Osteoblast (primary cell): Measurements from ENCODE around the gene EIF4E. TPM values are rescaled to one million over a fixed set of nuclear protein-coding genes. Genes with fewer than 3 reads are reported as not detected.

Experiments
- DNase-seq: peaks from one replicate; pipeline ENCODE4 v3.0.0; 2011; ENCODE audit warnings: low spot score, mixed read lengths; ENCODE audit not compliant: insufficient read length; ENCODE audit errors: missing footprints
- H2AFZ ChIP-seq: 2 replicates; pipeline ENCODE4 v1.6.0; 2011; ENCODE audit warnings: mild to moderate bottlenecking, low read length
- H3K27ac ChIP-seq: 2 replicates; pipeline ENCODE4 v1.5.1; 2011; ENCODE audit warnings: mild to moderate bottlenecking, low read depth, low read length, moderate library complexity
- H3K27me3 ChIP-seq: 2 replicates; pipeline ENCODE4 v1.6.0; 2012; ENCODE audit warnings: mild to moderate bottlenecking, control low read depth, inconsistent platforms, low read length, moderate library complexity; ENCODE audit not compliant: insufficient read depth
- H3K36me3 ChIP-seq: 2 replicates; pipeline ENCODE4 v1.5.1; 2011; ENCODE audit warnings: mild to moderate bottlenecking, low read length, control low read depth, moderate library complexity; ENCODE audit not compliant: insufficient read depth
- H3K4me1 ChIP-seq: 2 replicates; pipeline ENCODE4 v1.5.1; 2011; ENCODE audit warnings: mild to moderate bottlenecking, low read length, control low read depth, moderate library complexity; ENCODE audit not compliant: insufficient read depth
- H3K4me2 ChIP-seq: 2 replicates; pipeline ENCODE4 v1.6.0; 2011; ENCODE audit warnings: mild to moderate bottlenecking, low read length; ENCODE audit not compliant: insufficient read depth
- H3K4me3 ChIP-seq: fragments of 200-600 bp; sonication (generic); 3 replicates; pipeline ENCODE4 v1.5.1; 2012; ENCODE audit warnings: mild to moderate bottlenecking, low read length, inconsistent platforms; ENCODE audit not compliant: insufficient read depth
- H3K79me2 ChIP-seq: 2 replicates; pipeline ENCODE4 v1.6.0; 2012; ENCODE audit warnings: mild to moderate bottlenecking, low read length, control low read depth, inconsistent platforms; ENCODE audit not compliant: insufficient read depth
- H3K9me3 ChIP-seq: 2 replicates; pipeline ENCODE4 v1.5.1; 2011; ENCODE audit warnings: low read depth, low read length, control low read depth
- H4K20me1 ChIP-seq: 2 replicates; pipeline ENCODE4 v1.6.0; 2012; ENCODE audit warnings: mild to moderate bottlenecking, low read length, control low read depth; ENCODE audit not compliant: insufficient read depth
- CTCF ChIP-seq: IDR thresholded peaks from 2 replicates; pipeline ENCODE4 v1.5.1; 2011; ENCODE audit warnings: mild to moderate bottlenecking, low read depth, low read length, moderate library complexity; ENCODE audit errors: extremely low read depth
- total RNA-seq: library from RNA; depleted of rRNA; stranded (reverse); fragments of >200 nt; gene quantifications from 2 replicates; pipeline ENCODE4 v1.2.3, GENCODE V29; 2012

The EIF4E gene
- total RNA-seq, 1 donor = 105 TPM

- Histone ChIP-seq H4K20me1 (no peaks in the 10 kb centered on the region), H3K9me3 (no peaks in the 10 kb centered on the region), H3K4me1 (no peaks in the 10 kb centered on the region), H3K36me3 (no peaks in the 10 kb centered on the region), H3K79me2 (no peaks in the 10 kb centered on the region), H3K27ac (no peak overlapping the region), H2AFZ (no peak overlapping the region), H3K4me3 (no peak overlapping the region), H3K4me2 (no peak overlapping the region), H3K27me3 (no peaks in the 10 kb centered on the region)
- no peak for TF ChIP-seq CTCF
- DNase-seq = no peak
Observed at GRCh38 chr4:98864560-98864959, 64.4 kb downstream of the EIF4E start.

DNA sequence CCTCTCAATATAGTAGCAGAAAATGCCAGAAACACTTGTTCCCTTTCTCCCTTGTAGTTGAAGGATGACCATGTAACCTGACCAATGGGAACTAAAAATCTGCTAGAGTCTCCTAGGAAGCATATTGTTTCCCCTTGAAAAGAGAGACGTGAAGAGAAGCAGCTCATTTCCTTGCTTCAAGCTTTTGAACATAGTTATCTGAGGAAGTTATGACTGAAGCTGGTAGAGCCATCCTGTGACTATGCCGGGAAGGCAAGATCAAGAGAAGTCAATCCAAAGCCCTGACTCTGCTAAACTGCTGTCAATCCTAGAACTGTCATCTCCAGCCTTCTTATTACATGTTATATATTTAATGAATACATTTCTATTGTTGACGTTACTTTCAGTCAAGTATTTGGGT, 66.6 kb downstream of the EIF4E start:
- H2AFZ ChIP-seq = no peak overlapping the region
- TF ChIP-seq CTCF = no peak
- H3K4me3 ChIP-seq = no peak overlapping the region
- no peaks in the 10 kb centered on the region for H4K20me1 ChIP-seq
- H3K4me1 ChIP-seq = no peaks in the 10 kb centered on the region
- H3K79me2 ChIP-seq = no peaks in the 10 kb centered on the region
- no peaks in the 10 kb centered on the region for H3K9me3 ChIP-seq
- H3K36me3 ChIP-seq = no peaks in the 10 kb centered on the region
- no peak overlapping the region for H3K27ac ChIP-seq
- DNase-seq = no peak
- no peaks in the 10 kb centered on the region for H3K27me3 ChIP-seq
- H3K4me2 ChIP-seq = no peak overlapping the region

GRCh38 chr4:98861100-98861884, 67.6 kb downstream of the EIF4E start:
- Histone ChIP-seq H3K27ac (no peak overlapping the region), H3K4me3 (no peak overlapping the region), H3K4me1 (no peaks in the 10 kb centered on the region), H3K9me3 (no peaks in the 10 kb centered on the region), H3K27me3 (no peaks in the 10 kb centered on the region), H3K36me3 (no peaks in the 10 kb centered on the region), H2AFZ (no peak overlapping the region), H3K79me2 (no peaks in the 10 kb centered on the region), H4K20me1 (no peaks in the 10 kb centered on the region), H3K4me2 (no peak overlapping the region)
- DNase-seq = no peak
- no peak for TF ChIP-seq CTCF

- peak overlapping the region; percentile 43 for H2AFZ ChIP-seq
- H3K79me2 ChIP-seq = no peaks in the 10 kb centered on the region
- no peak for TF ChIP-seq CTCF
- no peak overlapping the region for H3K4me3 ChIP-seq
- H3K4me1 ChIP-seq = peaks cover 5% of the 10 kb centered on the region
- peak; percentile 49 for DNase-seq
- H3K4me2 ChIP-seq = peak overlapping the region; percentile 15
- peaks cover 2% of the 10 kb centered on the region for H3K27me3 ChIP-seq
- H3K9me3 ChIP-seq = no peaks in the 10 kb centered on the region
- H3K36me3 ChIP-seq = no peaks in the 10 kb centered on the region
- no peak overlapping the region for H3K27ac ChIP-seq
- no peaks in the 10 kb centered on the region for H4K20me1 ChIP-seq
Observed at GRCh38 chr4:98851806-98852205, 77.1 kb downstream of the EIF4E start.
